Tibial nerve (tissue), 4 donors: ENCODE data around the gene ANO4. TPM values are rescaled to one million over a fixed set of nuclear protein-coding genes. Genes with fewer than 3 reads are reported as not detected.

Source experiments
- DNase-seq, 2 donors: peaks; one replicate each; pipeline ENCODE4 v3.0.0-alpha.2; 2019; ENCODE audit warnings: low spot score in 2 of 2
- H3K27ac ChIP-seq, 4 donors: fragments of 200-600 bp; sonication (generic) in 3 of 4; one replicate each; pipeline ENCODE4 v1.5.1; 2017 to 2019; ENCODE audit warnings: mild to moderate bottlenecking in 1 of 4
- H3K27me3 ChIP-seq, 2 donors: fragments of 200-600 bp; sonication (generic) in 1 of 2; one replicate each; pipeline versions ENCODE4 v1.5.1 to v1.6.0; 2017 to 2019
- H3K36me3 ChIP-seq, 3 donors: fragments of 200-600 bp; sonication (generic); one replicate each; pipeline ENCODE4 v1.5.1; 2018 to 2019
- H3K4me1 ChIP-seq, 4 donors: fragments of 200-600 bp; sonication (generic) in 3 of 4; one replicate each; pipeline ENCODE4 v1.5.1; 2017 to 2019
- H3K4me3 ChIP-seq, 4 donors: fragments of 200-600 bp; sonication (generic) in 3 of 4; one replicate each; pipeline ENCODE4 v1.5.1; 2017 to 2019; ENCODE audit warnings: mild to moderate bottlenecking in 1 of 4, moderate library complexity in 1 of 4
- H3K9me3 ChIP-seq, 4 donors: fragments of 200-600 bp; sonication (generic) in 3 of 4; one replicate each; pipeline ENCODE4 v1.5.1; 2017 to 2019
- EP300 ChIP-seq, 2 donors: sonication (generic); formaldehyde crosslinking; IDR thresholded peaks; one replicate each; pipeline ENCODE4 v1.6.1; 2017; ENCODE audit warnings: antibody characterized with exemption in 2 of 2, mild to moderate bottlenecking in 1 of 2
- POLR2A ChIP-seq, 2 donors: fragments of 450-650 bp; IDR thresholded peaks; one replicate each; pipeline ENCODE4 v1.6.1; 2017; ENCODE audit warnings: antibody characterized with exemption in 2 of 2, mild to moderate bottlenecking in 2 of 2, moderate library complexity in 2 of 2
- WGBS, 2 donors: methylation state at CpG; one replicate each; pipeline ENCODE4 v1.1.5; 2018; 5-methylcytosine and 5-hydroxymethylcytosine counted together
- total RNA-seq, 4 donors: library from RNA; depleted of rRNA; stranded (reverse); fragments of >200 nt; gene quantifications; one replicate each; pipeline ENCODE4 v1.1.0, GENCODE V29; 2016
- TF ChIP-seq, protein P1 (sequence below), 5 experiments: fragments of 200-600 bp in 3 of 5; fragments of 450-650 bp in 2 of 5; sonication (generic) in 3 of 5; IDR thresholded peaks; one replicate each; pipeline ENCODE4 v1.5.1; 2016 to 2019; ENCODE audit warnings: antibody characterized with exemption in 5 of 5, mild to moderate bottlenecking in 3 of 5, moderate library complexity in 2 of 5

ANO4 gene
- total RNA-seq, 4 donors from 2014 or later, result 0.63 to 3.9 (median 1.3) TPM; not detected in 1

DNA sequence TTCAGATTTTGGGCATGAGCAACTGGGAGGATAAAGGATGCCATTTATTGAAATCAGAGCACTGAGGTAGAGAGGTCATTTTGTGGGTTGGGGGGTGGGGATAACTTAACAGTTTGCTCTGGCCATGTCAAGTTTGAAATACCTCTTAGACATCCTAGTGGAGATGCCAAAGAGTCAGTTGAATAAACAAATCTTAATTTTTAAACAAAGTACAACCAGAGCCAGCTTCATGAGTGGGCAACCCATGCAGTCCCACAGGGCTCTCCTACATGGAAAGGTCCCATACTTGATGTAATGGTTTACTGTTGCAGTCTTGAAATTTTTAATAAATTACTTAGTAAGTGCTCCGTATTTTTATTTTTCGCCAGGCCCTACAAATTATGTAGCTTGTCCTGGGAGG, 81.2 kb downstream of the ANO4 start:
- WGBS, 2 donors, result 91 to 96% methylated on average over 2 of the region's 2 CpGs
- H3K4me1 ChIP-seq, result no peaks in the 10 kb centered on the region
- no peaks in the 10 kb centered on the region for H3K27me3 ChIP-seq
- H3K4me3 ChIP-seq, result no peak overlapping the region
- H3K36me3 ChIP-seq, result no peaks in the 10 kb centered on the region
- H3K27ac ChIP-seq, result no peak overlapping the region
- peaks cover 0 to 19% (median 0%) of the 10 kb centered on the region in 4 donors for H3K9me3 ChIP-seq
- no peak for DNase-seq
- TF ChIP-seq EP300 (IDR thresholded peaks at IDR 0.05) (no peak), POLR2A (IDR thresholded peaks at IDR 0.05) (no peak)
- TF ChIP-seq, protein P1, sequence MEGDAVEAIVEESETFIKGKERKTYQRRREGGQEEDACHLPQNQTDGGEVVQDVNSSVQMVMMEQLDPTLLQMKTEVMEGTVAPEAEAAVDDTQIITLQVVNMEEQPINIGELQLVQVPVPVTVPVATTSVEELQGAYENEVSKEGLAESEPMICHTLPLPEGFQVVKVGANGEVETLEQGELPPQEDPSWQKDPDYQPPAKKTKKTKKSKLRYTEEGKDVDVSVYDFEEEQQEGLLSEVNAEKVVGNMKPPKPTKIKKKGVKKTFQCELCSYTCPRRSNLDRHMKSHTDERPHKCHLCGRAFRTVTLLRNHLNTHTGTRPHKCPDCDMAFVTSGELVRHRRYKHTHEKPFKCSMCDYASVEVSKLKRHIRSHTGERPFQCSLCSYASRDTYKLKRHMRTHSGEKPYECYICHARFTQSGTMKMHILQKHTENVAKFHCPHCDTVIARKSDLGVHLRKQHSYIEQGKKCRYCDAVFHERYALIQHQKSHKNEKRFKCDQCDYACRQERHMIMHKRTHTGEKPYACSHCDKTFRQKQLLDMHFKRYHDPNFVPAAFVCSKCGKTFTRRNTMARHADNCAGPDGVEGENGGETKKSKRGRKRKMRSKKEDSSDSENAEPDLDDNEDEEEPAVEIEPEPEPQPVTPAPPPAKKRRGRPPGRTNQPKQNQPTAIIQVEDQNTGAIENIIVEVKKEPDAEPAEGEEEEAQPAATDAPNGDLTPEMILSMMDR (IDR thresholded peaks at IDR 0.05), result no peak

- Histone ChIP-seq H3K27ac (no peak overlapping the region), H3K4me1 (no peaks in the 10 kb centered on the region), H3K4me3 (no peak overlapping the region), H3K36me3 (no peaks in the 10 kb centered on the region), H3K9me3 (peaks cover 0 to 17% (median 0%) of the 10 kb centered on the region in 4 donors), H3K27me3 (no peaks in the 10 kb centered on the region)
- TF ChIP-seq, protein P1 (IDR thresholded peaks at IDR 0.05), result no peak
- TF ChIP-seq POLR2A (IDR thresholded peaks at IDR 0.05), result no peak
- TF ChIP-seq EP300 (IDR thresholded peaks at IDR 0.05), result no peak
- WGBS, 2 donors, result 41 to 54% methylated on average over 2 of the region's 2 CpGs
- no peak for DNase-seq
These were observed 83.2 kb downstream of the ANO4 start for GRCh38 chr12:100877776-100878175.

GRCh38 chr12:100895192-100895591, 100.6 kb downstream of the ANO4 start:
- no peak for TF ChIP-seq POLR2A (IDR thresholded peaks at IDR 0.05)
- TF ChIP-seq, protein P1 (IDR thresholded peaks at IDR 0.05), result no peak
- no peak for TF ChIP-seq EP300 (IDR thresholded peaks at IDR 0.05)
- no peaks in the 10 kb centered on the region for H3K9me3 ChIP-seq
- no peaks in the 10 kb centered on the region for H3K36me3 ChIP-seq
- H3K27me3 ChIP-seq, result no peaks in the 10 kb centered on the region
- no peak overlapping the region for H3K4me3 ChIP-seq
- 71 to 78% methylated on average over 2 of the region's 2 CpGs for WGBS, 2 donors
- no peak overlapping the region for H3K27ac ChIP-seq
- no peaks in the 10 kb centered on the region for H3K4me1 ChIP-seq
- no peak for DNase-seq

DNA sequence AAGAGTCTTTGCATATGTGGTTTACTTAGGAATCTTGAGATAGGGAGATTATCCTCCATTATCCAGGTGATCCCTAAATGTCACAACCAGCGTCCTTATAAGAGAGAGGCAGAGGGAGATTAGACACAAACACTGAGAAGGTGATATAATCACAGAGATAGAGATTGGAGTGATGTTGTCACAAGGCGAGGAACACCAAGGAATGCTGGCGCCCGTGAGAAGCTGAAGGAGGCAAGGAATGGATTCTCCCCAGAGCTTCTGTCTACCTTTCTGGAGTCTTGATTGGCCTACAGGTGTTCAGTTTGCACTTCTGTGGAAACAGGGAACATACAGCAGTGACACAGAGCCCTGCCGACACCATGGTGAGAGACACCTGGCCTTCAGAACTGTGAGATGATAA, 101.6 kb downstream of the ANO4 start:
- DNase-seq, result no peak
- Histone ChIP-seq H3K27me3 (no peaks in the 10 kb centered on the region), H3K4me1 (no peaks in the 10 kb centered on the region), H3K9me3 (no peaks in the 10 kb centered on the region), H3K27ac (no peak overlapping the region), H3K36me3 (no peaks in the 10 kb centered on the region), H3K4me3 (no peak overlapping the region)
- TF ChIP-seq, protein P1 (IDR thresholded peaks at IDR 0.05), result no peak
- TF ChIP-seq EP300 (IDR thresholded peaks at IDR 0.05) (no peak), POLR2A (IDR thresholded peaks at IDR 0.05) (no peak)
- WGBS, 2 donors, result 70 to 90% methylated on average over 5 of the region's 5 CpGs

DNA sequence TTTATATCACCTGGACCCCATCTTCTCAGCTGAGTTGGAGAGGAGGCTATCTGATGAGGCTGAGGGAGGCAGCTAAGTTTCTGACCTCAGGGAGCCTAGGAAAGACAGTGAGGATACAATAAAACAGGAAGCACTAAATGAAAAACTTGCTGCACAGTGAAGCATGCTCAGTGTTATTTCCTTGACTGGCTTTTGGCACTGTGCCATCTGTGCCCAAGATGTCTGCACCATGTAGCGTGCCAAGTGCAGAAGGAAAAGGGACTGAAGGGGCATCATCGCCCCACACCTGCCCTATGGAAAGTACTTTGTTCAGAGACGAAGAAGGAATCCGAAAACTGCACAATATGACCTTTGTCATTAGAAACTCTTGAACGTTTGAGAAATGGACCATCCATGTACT, 102.7 kb downstream of the ANO4 start:
- H3K27me3 ChIP-seq, result no peaks in the 10 kb centered on the region
- H3K36me3 ChIP-seq, result no peaks in the 10 kb centered on the region
- H3K4me1 ChIP-seq, result no peaks in the 10 kb centered on the region
- H3K9me3 ChIP-seq, result no peaks in the 10 kb centered on the region
- DNase-seq, result no peak
- no peak overlapping the region for H3K27ac ChIP-seq
- TF ChIP-seq POLR2A (IDR thresholded peaks at IDR 0.05), result no peak
- no peak for TF ChIP-seq EP300 (IDR thresholded peaks at IDR 0.05)
- TF ChIP-seq, protein P1 (IDR thresholded peaks at IDR 0.05), result no peak
- H3K4me3 ChIP-seq, result no peak overlapping the region
- WGBS, 2 donors, result 77 to 80% methylated on average over 5 of the region's 5 CpGs
